ENCODE measurements around the gene PGBD4.

Gene PGBD4

GRCh38 chr15:34101366-34102174 lies at the start of gene PGBD4, which contains the start of gene EMC7:
Gene PGBD4, plus strand, starts transcription at chr15:34102083. Its CDS starts 449 bp downstream, at chr15:34102532.
Gene EMC7, minus strand, starts transcription at chr15:34101862. Its CDS starts 23 bp downstream, at chr15:34101839.
- DNase-seq (ENCODE audit: low read depth in 2 of 2) = peak; percentile 99 to 100

GRCh38 chr15:34054081-34054707 lies 47.7 kb upstream of the PGBD4 start:
- DNase-seq (ENCODE audit: low read depth in 2 of 2) = no peak

- no peak for DNase-seq (ENCODE audit: low read depth in 2 of 2)
Measured at GRCh38 chr15:34055868-34056595, 45.9 kb upstream of the PGBD4 start.

GRCh38 chr15:34056911-34057310 lies 45.0 kb upstream of the PGBD4 start:
- DNase-seq (ENCODE audit: low read depth in 2 of 2) = no peak

- DNase-seq (ENCODE audit: low read depth in 2 of 2) = no peak
Measured at GRCh38 chr15:34059476-34059875, 42.4 kb upstream of the PGBD4 start.

- no peak for DNase-seq (ENCODE audit: low read depth in 2 of 2)
Measured at GRCh38 chr15:34059946-34060345, 41.9 kb upstream of the PGBD4 start.

- DNase-seq (ENCODE audit: low read depth in 2 of 2) = no peak
Measured at GRCh38 chr15:34064438-34064837, 37.4 kb upstream of the PGBD4 start.

- no peak for DNase-seq (ENCODE audit: low read depth in 2 of 2)
Measured at GRCh38 chr15:34065261-34065660, 36.6 kb upstream of the PGBD4 start.

- DNase-seq (ENCODE audit: low read depth in 2 of 2) = no peak
Measured at GRCh38 chr15:34065941-34066340, 35.9 kb upstream of the PGBD4 start.

GRCh38 chr15:34070003-34070402 lies 31.9 kb upstream of the PGBD4 start:
- no peak for DNase-seq (ENCODE audit: low read depth in 2 of 2)

- no peak for DNase-seq (ENCODE audit: low read depth in 2 of 2)
Measured at GRCh38 chr15:34076785-34077184, 25.1 kb upstream of the PGBD4 start.

GRCh38 chr15:34078900-34079299 lies 23.0 kb upstream of the PGBD4 start:
- DNase-seq (ENCODE audit: low read depth in 2 of 2) = no peak

GRCh38 chr15:34079904-34080303 lies 22.0 kb upstream of the PGBD4 start:
- DNase-seq (ENCODE audit: low read depth in 2 of 2) = no peak

- no peak for DNase-seq (ENCODE audit: low read depth in 2 of 2)
Measured at GRCh38 chr15:34084086-34084485, 17.8 kb upstream of the PGBD4 start.

GRCh38 chr15:34085746-34086145 lies 16.1 kb upstream of the PGBD4 start:
- DNase-seq (ENCODE audit: low read depth in 2 of 2) = no peak

GRCh38 chr15:34099914-34100313 lies 2.0 kb upstream of the PGBD4 start:
- DNase-seq (ENCODE audit: low read depth in 2 of 2) = no peak

- no peak for DNase-seq (ENCODE audit: low read depth in 2 of 2)
Measured at GRCh38 chr15:34102175-34102925, 467 bp downstream of the PGBD4 start.

GRCh38 chr15:34106423-34106822 lies 4.5 kb downstream of the PGBD4 start:
- DNase-seq (ENCODE audit: low read depth in 2 of 2) = no peak

GRCh38 chr15:34107315-34107714 lies 5.4 kb downstream of the PGBD4 start:
- DNase-seq (ENCODE audit: low read depth in 2 of 2) = no peak

GRCh38 chr15:34109797-34110663 lies 8.1 kb downstream of the PGBD4 start:
- no peak for DNase-seq (ENCODE audit: low read depth in 2 of 2)

- DNase-seq (ENCODE audit: low read depth in 2 of 2) = no peak
Measured at GRCh38 chr15:34111488-34111887, 9.6 kb downstream of the PGBD4 start.

Measured in stimulated activated CD4-positive, alpha-beta T cell treated with anti-CD3 and anti-CD28 coated beads, Interleukin-12 subunit alpha, Interleukin-12 subunit beta, amount 100 ng/mL, for 24 hours (primary cell).